PC-3 (cell line): ENCODE measurements around the gene ALDH3B2.

ENCODE experiments used
- CTCF ChIP-seq: fragments of 300-600 bp; sonication (generic); conservative IDR thresholded peaks from 2 replicates; pipeline ENCODE4 v1.5.1; 2017; ENCODE audit warnings: antibody characterized with exemption, low read depth, mild to moderate bottlenecking, low read length
- EZH2 ChIP-seq: fragments of 300-600 bp; sonication (generic); IDR thresholded peaks from one replicate; pipeline ENCODE4 v1.6.1; 2017; ENCODE audit warnings: antibody characterized with exemption, mild to moderate bottlenecking, low read length; ENCODE audit not compliant: unreplicated experiment

- no peak for TF ChIP-seq CTCF
- no peak for TF ChIP-seq EZH2
Observed at GRCh38 chr11:67680696-67681470, 6.5 kb upstream of the ALDH3B2 start.
